Left hindlimb (tissue), 1 donor: ENCODE measurements around the gene UBE2O.

Source experiments
- DNase-seq: peaks from one replicate; pipeline ENCODE4 v3.0.0-alpha.2; 2018

Gene UBE2O

DNA sequence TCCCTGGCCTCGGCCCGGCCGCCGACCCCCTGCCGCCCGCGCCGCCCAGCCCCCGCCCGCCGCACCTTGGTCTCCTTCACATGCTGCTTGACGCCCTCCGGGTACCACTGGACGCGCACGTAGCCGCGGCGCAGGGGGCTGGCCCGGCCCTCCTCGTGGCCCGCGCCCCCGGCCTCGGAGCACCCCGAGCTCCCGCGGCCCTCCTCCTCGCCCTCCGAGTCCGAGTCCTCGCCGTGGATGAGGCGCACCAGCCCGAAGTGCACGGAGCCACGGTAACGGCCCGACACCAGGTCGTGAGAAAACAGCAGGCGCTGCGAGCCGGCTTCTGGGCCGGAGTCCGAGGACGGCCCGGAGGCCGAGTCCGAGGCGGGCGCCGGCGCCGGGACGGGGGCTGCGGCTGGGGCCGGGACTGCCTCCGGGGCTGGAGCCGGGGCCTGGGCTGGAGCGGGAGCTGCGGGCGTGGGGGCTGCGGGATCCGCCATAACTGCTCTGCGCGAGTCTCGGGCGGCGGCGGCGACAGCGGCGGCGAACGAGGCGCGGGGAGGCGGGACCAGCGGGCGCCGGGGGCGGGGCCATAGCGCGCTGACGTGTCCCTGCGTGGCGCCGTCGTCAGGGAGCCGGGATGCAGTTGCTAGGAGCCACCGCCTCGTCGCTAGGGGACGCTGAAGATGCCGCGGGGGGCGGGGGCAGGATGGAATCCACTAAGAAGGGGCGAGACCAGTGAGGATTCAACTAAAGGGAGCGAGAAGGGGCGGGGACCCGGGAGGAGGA, at the start of gene UBE2O:
Gene UBE2O (minus strand): TSS at position 493 of the 771 bp plus-strand sequence. CDS start 11 bp downstream, at position 482.
- peak; percentile 90 for DNase-seq

DNA sequence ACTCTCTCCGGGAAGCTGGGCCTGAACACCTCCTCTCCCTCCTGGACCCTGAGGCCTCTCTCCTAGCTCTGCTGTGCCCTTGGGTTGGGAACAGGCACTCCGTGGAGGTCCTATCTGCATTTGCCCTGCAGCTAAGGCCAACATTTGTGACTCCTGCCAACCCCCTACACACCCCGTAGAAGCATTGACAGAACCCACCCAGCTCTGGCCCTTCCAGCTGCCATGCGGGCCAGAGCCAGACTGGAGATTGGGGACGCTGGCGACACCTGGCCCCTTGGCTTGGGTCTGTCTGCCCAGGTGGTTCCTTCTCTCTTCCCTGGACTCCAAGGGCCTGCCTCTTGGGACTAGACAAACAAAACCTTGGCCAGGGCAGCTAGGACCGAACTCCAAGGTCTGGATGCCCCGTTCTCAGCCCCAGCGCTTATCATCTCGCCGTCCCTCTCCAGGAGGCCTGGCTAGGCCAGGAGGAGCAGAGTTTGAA, 48.9 kb upstream of the UBE2O start:
- peak; percentile 26 for DNase-seq

DNA sequence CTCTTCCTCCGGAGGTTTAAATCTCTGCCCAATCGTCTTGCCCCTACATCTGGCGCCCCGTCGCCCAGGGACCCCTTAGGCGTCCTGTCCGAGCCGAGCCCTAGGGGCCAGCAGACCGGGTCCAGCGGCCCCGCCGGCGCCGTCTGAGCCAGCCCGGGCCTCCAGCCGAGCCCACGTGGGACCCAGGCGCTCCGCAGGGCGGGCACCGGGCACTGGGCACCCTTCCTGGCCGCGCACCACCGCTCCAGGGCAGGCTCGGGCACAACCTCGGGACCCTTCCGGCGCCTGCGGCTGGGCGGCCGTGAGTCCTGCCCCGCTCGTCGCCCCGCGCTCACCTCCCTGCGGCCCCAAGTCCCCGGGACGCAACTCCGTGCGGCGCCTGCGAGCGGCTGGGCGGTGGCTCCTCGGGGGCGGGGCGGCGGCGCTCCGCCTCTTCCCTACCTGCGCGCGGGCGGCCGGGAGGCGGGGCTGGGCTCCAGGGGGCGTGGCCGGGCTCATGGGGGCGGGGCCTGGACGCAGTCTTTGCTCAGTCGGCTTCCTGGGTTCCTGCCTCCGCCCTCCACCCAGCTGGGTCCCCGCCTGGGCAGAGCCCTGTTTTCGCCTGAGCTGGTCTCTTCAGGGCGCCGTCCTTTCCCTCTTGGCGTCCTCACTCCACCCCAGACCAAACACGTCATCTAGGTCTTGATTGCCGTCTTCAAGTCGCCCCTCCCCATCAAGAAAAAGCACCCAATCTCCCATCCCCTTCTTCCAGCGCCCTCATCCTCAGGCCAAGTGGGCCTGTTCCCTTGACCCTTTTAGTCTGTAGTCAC, 48.3 kb upstream of the UBE2O start, which contains the start of gene RHBDF2:
Gene RHBDF2 (minus strand): TSS at position 406 of the 809 bp plus-strand sequence. CDS start 19,899 bp downstream, outside the sequence.
- peak; percentile 84 for DNase-seq

DNA sequence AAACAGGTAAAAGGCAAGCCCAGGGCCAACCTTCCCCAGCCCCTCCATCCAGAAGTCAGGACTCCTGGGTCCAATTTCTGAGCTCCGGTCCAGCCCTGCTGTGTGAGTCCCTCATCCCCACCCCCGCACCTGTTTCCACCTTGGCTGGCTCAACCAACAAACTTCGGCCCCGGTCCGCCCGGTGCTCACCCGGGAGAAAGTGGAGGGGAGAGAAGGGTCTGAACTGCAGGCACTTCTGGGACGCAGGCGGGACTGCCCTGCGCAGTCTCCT, 47.7 kb upstream of the UBE2O start:
- DNase-seq, result peak; percentile 31

DNA sequence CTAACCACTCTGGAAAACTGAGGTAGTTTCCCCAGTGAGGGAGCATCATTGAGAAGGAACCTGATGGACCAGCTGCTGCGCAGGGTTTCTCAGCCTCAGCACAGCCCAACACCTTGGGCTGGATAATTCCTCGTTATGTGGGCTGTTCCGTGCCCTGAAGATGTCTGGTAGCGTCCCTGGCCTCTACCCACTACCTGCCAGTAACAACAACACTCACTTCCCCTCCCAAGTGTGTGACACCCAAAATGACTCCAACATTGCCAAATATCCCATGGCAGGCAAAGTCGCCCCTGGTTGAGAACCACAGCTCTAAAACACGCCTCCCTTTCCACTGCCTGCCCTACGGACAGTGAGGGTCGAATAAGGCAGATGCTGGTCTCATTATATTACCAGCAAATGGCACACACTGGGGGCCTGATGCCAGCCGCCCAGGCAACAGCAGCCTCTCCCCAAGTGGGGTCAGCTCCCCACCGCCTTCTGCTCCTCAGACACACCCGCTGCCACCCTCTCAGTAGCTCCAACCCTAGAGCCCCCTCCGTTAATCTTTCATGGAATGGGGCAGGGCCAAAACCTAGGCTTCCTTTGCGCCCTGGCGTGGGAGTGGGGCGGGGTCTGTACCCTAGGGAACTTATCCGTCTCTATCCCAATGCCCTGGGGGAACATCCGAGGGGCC, 47.3 kb upstream of the UBE2O start:
- peak; percentile 34 for DNase-seq

DNA sequence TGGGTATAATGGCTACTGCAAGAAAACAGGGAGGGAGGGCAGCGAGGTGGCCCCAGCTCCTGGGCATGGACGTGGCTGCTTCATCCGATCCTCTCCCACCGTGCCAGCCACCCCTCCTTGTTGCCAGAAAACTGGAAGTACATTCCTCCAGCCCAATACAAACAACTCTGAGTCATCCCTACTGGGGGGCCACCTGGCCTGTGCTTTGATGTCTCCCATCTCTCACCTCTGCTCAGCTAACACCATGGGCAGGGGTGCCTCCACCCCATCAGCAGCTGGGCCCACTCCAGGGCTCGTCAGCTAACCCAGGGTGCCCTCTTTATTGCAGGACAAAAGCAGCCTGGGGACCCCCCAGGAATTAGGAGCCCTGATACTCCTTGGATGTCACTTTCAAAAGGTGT, 46.3 kb upstream of the UBE2O start:
- DNase-seq, result peak; percentile 29

DNA sequence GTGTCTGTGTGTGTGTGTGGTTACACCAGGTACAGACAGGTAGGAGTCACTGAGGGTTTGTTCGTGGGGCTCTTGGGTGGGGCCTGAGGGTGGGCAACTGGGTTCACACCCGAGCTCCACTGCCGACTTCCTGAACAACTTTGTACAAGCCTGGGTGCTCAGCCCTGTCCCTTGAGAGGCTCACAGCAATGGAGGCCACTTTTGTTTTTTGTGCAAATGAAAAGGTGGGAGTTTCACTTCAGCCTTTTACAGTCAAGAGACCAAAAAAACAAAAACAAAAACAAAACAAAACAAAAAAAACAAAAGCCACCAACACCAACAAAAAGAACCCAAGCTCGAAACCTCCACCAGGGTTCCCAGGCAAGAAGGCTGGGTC, 45.9 kb upstream of the UBE2O start:
- no peak for DNase-seq

DNA sequence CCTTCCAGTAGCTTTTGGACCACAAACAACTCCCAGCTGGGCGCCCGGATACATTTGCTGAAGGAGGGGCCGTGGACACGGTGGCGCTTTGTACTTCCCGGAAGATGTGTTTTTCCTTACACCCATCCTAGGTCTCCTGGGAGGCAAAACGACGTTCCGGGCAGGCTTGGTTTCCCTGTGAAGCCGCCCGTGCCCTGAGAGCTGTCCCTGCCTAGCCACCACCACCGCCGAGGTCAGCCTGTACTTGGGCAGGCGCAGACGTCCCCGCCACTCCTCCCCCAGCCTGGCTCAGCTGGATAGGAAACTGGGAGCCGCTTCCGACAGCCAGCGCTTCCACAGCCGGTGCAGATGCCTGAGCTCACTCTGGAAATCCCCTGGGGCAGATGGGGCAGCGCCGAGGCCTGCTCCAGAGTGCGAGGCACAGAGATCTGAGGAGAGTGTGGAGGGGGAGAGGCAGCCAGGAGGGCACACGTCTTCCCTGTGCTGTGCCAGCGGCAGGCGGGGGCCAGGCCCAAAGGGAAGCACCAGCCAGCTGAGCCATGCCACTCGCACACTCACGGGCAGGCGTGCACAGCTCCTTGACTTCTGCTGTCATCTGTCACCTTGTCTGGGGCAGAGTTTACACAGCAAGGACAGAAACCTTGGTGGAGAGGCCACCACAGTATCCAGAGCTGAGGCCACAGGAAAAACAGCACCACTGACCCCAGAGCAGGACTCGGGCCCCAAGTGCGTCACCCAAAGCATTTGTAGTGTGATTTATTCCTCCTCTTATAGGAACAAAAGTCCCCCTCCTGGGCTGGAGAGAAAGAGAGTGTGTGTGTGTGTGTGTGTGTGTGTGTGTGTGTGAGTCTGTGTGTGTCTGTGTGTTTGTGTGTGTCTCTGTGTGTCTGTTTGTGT, 45.3 kb upstream of the UBE2O start:
- DNase-seq, result peak; percentile 81

DNA sequence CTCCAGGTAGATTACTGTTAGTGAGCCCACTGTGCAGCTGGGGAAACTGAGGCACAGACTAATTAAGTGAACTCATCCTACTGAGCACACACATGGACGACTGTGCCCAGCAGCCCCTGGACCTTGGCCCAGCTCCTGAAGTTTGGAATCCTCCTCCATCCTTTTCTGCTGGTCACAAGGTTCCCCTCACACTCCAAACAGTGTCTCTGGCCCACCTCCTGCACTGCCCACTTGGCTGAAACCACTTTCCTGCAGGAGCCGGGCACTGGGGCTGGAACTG, 44.7 kb upstream of the UBE2O start:
- DNase-seq, result no peak

DNA sequence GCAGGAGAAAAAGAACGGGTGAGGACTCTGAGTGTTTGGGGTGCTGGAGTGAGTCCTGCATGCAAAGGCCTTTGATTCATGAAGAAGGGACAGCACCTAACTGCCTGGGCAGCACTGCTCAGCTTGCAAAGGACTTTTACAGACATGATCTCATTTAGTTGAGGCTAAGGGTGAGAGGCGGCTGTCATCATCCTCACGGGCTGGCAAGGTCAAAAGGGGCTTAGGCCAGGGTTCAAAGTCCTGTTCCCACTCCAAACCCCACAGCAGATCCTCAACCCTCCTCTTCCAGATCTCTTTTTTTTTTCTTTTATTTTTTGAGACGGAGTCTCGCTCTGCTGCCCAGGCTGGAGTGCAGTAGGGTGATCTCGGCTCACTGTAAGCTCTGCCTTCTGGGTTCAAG, 43.5 kb upstream of the UBE2O start:
- no peak for DNase-seq

DNA sequence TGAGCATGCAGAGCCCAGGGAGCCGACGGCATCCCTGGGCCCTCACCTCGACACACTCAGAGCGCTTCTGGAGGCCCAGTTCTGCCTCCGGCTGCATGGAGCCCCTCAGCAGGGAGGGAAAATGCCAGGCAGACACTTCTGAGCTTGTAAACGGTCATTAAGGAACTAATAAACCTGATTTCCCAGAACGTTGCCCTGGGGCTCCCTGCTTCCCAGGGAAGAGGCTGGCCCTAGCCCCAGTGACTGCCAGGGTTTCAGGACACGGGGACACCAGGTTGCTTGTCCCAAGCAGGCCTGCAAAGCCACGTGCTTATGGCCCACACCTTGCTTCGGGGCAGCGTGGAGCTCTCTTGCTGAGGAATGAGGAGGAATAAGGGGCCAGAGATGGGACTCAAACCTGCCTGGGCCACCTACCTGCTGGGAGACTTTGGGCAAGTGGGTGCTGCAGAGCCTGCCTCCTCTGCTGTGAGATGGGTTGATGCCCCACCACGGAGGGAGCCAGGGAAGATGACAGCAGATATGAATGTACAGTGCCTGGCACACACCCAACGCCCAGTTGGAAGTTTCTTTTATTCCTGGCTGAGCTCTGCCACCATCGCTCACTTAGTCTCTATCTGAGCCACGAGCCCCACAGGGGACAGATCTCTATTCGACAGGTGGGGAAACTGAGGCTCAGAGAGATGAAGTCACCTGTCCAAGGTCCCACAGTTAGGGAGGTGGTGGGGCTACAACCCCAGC, 42.9 kb upstream of the UBE2O start:
- no peak for DNase-seq

DNA sequence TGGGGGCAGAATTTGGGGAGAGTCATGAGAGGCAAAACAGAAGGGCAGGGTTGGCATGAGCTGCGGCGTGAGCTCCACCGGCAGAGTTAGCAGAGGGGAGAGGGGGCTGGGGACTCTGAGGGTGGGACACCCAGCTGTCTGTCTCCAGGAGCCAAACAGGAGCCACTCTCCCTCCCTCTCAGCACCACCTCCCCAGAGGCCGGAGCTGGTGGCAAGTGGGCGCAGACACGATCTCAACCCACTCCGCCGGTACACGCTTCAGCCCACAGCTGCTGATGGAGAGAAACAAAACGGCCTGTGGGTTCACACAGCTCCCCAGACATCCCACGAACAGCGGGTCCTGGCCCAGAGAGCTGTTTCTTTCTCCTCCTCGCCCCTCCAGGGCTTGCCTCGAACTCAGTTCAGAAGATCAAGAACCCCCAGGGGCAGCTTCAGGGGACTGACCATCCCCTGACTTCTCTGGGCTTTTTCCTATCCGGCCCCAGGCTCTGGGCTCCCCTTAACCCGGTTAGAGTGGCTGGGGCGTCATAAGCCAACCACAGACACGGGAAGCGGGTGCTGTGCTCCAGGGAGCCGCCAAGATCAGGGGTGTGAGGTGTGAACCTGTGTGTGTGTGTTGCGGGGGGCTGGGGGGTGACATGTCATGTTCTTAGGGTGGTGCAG, 40.7 kb upstream of the UBE2O start:
- DNase-seq, result peak; percentile 27

DNA sequence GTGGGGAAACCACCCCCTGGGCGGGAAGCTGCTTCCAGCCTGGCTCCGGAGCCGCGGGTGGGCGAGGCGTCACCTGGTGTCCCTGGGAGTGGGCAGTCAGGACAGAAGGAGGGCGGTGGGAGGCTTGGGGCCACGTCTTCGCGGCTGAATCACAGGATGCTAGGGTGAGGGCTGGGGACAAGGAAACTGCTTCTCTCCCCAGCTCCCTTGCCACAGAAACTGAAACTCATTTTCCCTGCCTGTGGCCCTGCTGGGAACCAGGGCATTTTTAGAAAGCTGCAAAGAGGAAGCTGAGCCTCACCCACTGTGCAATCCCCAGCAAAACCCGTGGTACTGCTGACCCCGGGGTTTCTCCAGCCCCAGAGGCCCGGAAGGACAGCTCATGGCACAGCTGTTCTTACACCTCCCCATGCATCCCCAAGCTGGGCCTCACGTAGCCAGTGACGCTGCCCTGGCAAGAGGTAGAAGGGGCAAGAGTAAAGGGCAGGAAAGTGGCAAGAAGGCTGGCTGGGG, 40.1 kb upstream of the UBE2O start:
- DNase-seq, result peak; percentile 68

DNA sequence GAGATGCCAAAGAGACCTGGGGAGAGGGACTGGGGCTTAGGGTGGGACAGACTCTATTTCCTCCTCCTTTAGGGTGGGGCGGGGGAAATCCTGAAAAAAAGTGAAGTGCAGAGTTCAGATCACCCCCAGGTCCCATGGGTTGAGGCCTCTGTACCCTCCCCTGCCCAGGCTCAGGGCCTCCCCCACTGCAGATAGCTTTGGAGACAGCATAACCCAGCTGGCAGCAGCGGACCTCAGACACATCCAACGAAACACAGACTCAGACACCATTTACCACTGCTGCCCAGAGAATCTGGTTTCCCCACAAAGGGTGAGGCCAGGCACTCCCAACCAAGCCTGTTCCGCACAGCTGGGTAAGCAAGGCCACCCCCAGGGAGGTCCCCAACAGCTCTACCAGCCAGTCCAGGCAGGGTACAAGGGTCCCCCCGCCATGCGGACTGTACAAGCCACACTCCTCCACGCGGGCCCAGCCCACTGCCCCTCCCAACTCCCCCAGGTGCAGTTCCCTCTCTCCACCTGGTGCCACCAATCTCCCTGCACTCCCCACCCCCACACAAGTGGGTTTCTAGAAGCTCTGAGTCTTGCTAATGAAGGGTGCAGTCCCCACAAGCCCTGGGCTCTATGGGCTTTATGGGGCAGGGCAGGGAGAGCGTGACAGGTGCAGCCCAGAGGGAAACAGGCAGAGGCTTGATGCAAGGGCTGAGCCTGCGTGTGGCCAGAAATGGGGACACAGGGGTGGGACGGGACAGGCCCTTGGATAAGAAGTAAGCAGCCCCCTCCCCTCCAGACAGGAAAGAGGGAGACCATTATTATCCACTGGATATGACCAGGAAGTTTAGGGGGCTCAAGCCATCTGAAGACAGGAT, 39.4 kb upstream of the UBE2O start:
- DNase-seq, result no peak

DNA sequence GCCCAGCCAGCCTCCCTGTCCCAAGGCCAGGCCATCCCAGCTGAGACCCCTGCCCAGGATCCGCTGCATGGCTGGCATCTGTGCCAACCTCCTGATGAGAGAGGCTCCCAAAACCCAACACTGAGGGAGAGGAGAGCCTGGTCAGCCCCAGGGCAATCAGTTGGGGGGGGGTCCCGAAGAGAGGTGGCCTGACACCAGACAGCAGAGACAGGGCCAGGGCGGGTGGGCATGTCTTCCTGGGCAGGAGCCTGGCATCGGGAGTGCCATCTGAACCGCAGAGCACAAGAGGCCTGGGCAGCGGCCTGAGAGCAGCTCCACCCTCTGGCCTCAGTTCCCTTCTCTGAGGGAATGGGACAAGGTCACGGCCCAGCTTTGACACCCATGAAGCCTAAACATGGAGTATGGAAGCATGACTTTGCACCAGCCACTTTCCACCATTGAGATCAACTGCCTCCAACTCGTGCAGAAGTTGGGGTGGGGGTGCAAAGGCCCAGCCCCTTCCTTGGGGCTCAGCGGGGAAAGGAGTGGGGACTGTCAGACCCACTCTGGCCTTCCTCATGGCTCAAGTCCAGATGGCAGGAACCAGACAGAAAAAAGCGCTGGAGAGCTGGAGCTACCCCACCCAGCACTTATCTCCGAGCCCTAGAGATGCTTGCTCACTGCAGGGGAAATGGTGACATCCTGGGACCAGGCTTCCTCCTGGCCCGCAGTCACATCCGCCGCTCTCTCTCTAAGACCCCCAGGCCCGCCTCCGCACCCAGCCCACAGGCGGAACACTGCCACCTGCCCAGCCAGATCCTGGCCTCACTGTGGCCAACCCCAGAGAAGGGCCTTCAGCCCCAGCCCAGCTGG, 38.5 kb upstream of the UBE2O start:
- no peak for DNase-seq

DNA sequence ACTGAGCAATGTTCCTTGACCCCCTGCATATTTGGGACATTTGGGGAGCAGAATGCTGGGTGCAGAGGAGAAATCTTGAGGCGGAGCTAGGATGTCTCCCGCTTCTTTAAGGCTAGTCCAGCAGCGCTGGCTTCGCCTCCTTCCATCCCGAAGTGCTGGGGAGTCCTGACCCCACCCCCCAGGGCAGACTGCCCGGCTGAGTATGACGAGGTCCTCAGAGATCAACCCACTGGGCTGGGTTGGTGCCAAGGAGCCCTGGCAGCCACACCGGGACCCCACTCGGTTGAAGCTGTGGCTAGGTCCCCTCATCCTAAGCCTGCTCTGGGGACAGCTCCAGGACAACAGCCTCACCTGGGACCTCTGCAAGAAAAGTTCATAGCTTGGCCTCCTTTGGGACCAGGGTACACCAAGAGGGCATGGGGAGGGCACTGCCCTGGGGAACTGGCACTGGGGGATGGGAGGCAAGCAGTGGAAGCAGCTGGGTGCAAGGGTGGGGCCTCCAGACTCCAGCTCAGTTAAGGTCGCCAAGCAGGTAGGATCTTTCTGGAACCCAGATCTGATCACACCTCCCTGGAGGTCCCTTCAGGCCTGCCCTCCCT, 37.3 kb upstream of the UBE2O start:
- DNase-seq, result no peak

DNA sequence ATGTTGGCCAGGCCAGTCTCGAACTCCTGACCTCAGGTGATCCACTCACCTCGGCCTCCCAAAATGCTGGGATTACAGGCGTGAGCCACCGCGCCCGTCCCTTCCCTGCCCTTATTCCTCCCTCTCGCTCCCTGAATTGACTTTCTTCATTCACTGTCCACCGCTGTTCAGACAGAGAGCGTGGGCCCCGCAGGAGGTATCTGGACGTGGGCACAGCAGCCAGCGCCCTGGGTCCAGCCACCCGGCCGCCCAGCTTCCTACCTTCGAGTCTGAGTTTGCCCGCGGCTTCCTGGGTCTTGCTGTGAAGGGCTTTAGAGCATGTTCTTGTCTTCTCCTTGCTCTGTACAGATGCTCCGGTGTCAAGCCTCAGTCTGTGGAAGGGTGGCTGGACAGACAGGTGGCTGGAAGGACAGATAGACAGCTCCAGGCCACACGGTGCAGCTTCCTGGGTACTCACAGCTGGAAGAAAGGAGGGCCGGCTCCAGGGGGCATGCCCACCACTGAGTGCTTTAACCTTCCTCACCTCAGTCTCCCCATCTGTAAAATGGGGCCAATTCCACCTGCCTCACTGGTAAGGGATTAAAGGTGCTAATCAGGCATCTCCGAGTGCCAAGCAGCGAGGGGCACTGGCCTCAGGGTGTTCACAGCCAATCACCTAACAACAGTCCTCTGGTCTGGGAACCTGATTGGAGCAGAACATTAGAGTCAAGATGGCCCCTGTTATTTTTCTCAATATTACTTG, 34.7 kb upstream of the UBE2O start:
- no peak for DNase-seq

DNA sequence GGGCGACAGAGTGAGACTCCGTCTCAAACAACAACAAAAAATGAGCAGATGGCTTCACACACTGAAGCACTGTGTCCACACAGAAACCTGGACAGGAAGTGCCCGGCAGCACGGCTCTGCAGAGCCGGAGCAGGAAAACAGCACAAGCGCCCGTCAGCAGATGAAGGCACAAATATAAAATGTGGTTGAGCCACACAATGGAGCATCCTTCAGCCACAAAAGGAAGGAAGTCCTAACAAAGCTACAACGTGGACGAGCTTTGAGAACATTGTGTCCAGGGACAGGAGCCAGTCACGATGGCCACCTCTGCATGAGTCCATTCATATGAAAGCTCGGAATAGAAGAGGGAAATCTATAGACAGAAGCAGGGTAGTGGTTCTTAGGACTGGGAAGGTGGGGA, 32.6 kb upstream of the UBE2O start:
- DNase-seq, result peak; percentile 30
